ENCODE measurements around the gene CPEB3.
"Not testable (repeated sequence)": the region's sequence is repeated elsewhere in the genome, so short reads cannot be mapped to it uniquely, and the experiment has no call there.

CPEB3 gene

GRCh38 chr10:92102601-92103213 lies 188.2 kb downstream of the CPEB3 start:
- no peak for DNase-seq (ENCODE audit: low spot score)

GRCh38 chr10:92094960-92095359 lies 195.9 kb downstream of the CPEB3 start:
- DNase-seq (ENCODE audit: low spot score): no peak

GRCh38 chr10:92091965-92092364 lies 198.9 kb downstream of the CPEB3 start:
- no peak for DNase-seq (ENCODE audit: low spot score)

GRCh38 chr10:92087750-92088395 lies 203.0 kb downstream of the CPEB3 start:
- DNase-seq (ENCODE audit: low spot score): peak; percentile 87

- DNase-seq (ENCODE audit: low spot score): no peak
Observed at GRCh38 chr10:92082583-92083280, 208.1 kb downstream of the CPEB3 start.

GRCh38 chr10:92081641-92082040 lies 209.2 kb downstream of the CPEB3 start:
- no peak for DNase-seq (ENCODE audit: low spot score)

- no peak for DNase-seq (ENCODE audit: low spot score)
Observed at GRCh38 chr10:92080244-92080643, 210.6 kb downstream of the CPEB3 start.

GRCh38 chr10:92079003-92079402 lies 211.9 kb downstream of the CPEB3 start:
- no peak for DNase-seq (ENCODE audit: low spot score)

- DNase-seq (ENCODE audit: low spot score): no peak
Observed at GRCh38 chr10:92076722-92077121, 214.2 kb downstream of the CPEB3 start.

GRCh38 chr10:92075829-92076228 lies 215.0 kb downstream of the CPEB3 start:
- DNase-seq (ENCODE audit: low spot score): no peak

GRCh38 chr10:92074126-92074887 lies 216.6 kb downstream of the CPEB3 start:
- DNase-seq (ENCODE audit: low spot score): peak; percentile 4

- no peak for DNase-seq (ENCODE audit: low spot score)
Observed at GRCh38 chr10:92068900-92069299, 222.0 kb downstream of the CPEB3 start.

- DNase-seq (ENCODE audit: low spot score): no peak
Observed at GRCh38 chr10:92066386-92066785, 224.5 kb downstream of the CPEB3 start.

GRCh38 chr10:92064506-92064905 lies 226.4 kb downstream of the CPEB3 start:
- no peak for DNase-seq (ENCODE audit: low spot score)

- DNase-seq (ENCODE audit: low spot score): no peak
Observed at GRCh38 chr10:92062273-92062672, 228.6 kb downstream of the CPEB3 start.

GRCh38 chr10:92054807-92055206 lies 236.1 kb downstream of the CPEB3 start:
- DNase-seq (ENCODE audit: low spot score): no peak

- DNase-seq (ENCODE audit: low spot score): no peak
Observed at GRCh38 chr10:92052741-92053140, 238.1 kb downstream of the CPEB3 start.

GRCh38 chr10:92052088-92052487 lies 238.8 kb downstream of the CPEB3 start:
- no peak for DNase-seq (ENCODE audit: low spot score)

GRCh38 chr10:92047215-92047614 lies 243.7 kb downstream of the CPEB3 start:
- no peak for DNase-seq (ENCODE audit: low spot score)

- no peak for DNase-seq (ENCODE audit: low spot score)
Observed at GRCh38 chr10:92045641-92046106, 245.2 kb downstream of the CPEB3 start.

GRCh38 chr10:92042541-92042940 lies 248.3 kb downstream of the CPEB3 start:
- no peak for DNase-seq (ENCODE audit: low spot score)

- no peak for DNase-seq (ENCODE audit: low spot score)
Observed at GRCh38 chr10:92038949-92039348, 251.9 kb downstream of the CPEB3 start.

- not testable (repeated sequence) for DNase-seq (ENCODE audit: low spot score)
Observed at GRCh38 chr10:92033070-92033469, 257.8 kb downstream of the CPEB3 start.
